Subcutaneous abdominal adipose tissue (tissue), 5 donors: ENCODE results near the gene ROR1.
A peak's percentile ranks its signal among the peaks of the same experiment; 100 is the strongest.

Experiments
- H3K27ac ChIP-seq: one replicate; pipeline ENCODE4 v1.7.0; 2013; ENCODE audit warnings: low read depth, mild to moderate bottlenecking, inconsistent platforms, low read length, moderate library complexity
- H3K27me3 ChIP-seq, 5 donors: one replicate each; pipeline ENCODE4 v1.7.0; 2013; ENCODE audit warnings: low read length in 5 of 5, inconsistent platforms in 1 of 5; ENCODE audit not compliant: control insufficient read depth in 5 of 5, insufficient read depth in 4 of 5
- H3K36me3 ChIP-seq, 5 donors: one replicate each; pipeline ENCODE4 v1.7.0; 2013; ENCODE audit warnings: low read length in 5 of 5; ENCODE audit not compliant: control insufficient read depth in 5 of 5, insufficient read depth in 5 of 5
- H3K4me1 ChIP-seq, 5 donors: one replicate each; pipeline ENCODE4 v1.7.0; 2013; ENCODE audit warnings: low read length in 5 of 5, mild to moderate bottlenecking in 3 of 5, moderate library complexity in 1 of 5; ENCODE audit not compliant: control insufficient read depth in 5 of 5, insufficient read depth in 5 of 5
- H3K4me3 ChIP-seq, 5 donors: one replicate each; pipeline ENCODE4 v1.7.0; 2013; ENCODE audit warnings: low read length in 5 of 5, low read depth in 1 of 5
- H3K9ac ChIP-seq, 5 donors: one replicate each; pipeline ENCODE4 v1.7.0; 2013; ENCODE audit warnings: low read length in 5 of 5, mild to moderate bottlenecking in 4 of 5, moderate library complexity in 3 of 5
- H3K9me3 ChIP-seq, 5 donors: one replicate each; pipeline ENCODE4 v1.7.0; 2013; ENCODE audit warnings: low read length in 5 of 5; ENCODE audit not compliant: control insufficient read depth in 5 of 5
- donor health status: healthy.
- donor health status: healthy.
- donor health status: healthy.
- donor health status: healthy.
- donor health status: healthy.

ROR1 gene

GRCh38 chr1:64061430-64062104 lies 287.8 kb downstream of the ROR1 start:
- H3K27ac ChIP-seq = no peak overlapping the region
- H3K4me3 ChIP-seq = no peak overlapping the region
- no peaks in the 10 kb centered on the region for H3K27me3 ChIP-seq
- no peak overlapping the region for H3K9ac ChIP-seq
- H3K4me1 ChIP-seq = no peaks in the 10 kb centered on the region
- H3K9me3 ChIP-seq = peaks cover 0 to 12% (median 0%) of the 10 kb centered on the region in 5 donors
- H3K36me3 ChIP-seq = no peaks in the 10 kb centered on the region

GRCh38 chr1:64062529-64062928 lies 288.7 kb downstream of the ROR1 start:
- Histone ChIP-seq H3K27ac (no peak overlapping the region), H3K27me3 (no peaks in the 10 kb centered on the region), H3K9me3 (peaks cover 0 to 12% (median 0%) of the 10 kb centered on the region in 5 donors), H3K9ac (no peak overlapping the region), H3K36me3 (no peaks in the 10 kb centered on the region), H3K4me3 (no peak overlapping the region), H3K4me1 (no peaks in the 10 kb centered on the region)

GRCh38 chr1:64062941-64063581 lies 289.2 kb downstream of the ROR1 start:
- no peak overlapping the region for H3K27ac ChIP-seq
- peaks cover 0 to 8% (median 0%) of the 10 kb centered on the region in 5 donors for H3K9me3 ChIP-seq
- H3K36me3 ChIP-seq = no peaks in the 10 kb centered on the region
- H3K9ac ChIP-seq = no peak overlapping the region
- H3K27me3 ChIP-seq = no peaks in the 10 kb centered on the region
- no peaks in the 10 kb centered on the region for H3K4me1 ChIP-seq
- H3K4me3 ChIP-seq = no peak overlapping the region

- Histone ChIP-seq H3K4me1 (peaks cover 0 to 1% (median 0%) of the 10 kb centered on the region in 5 donors), H3K27me3 (no peaks in the 10 kb centered on the region), H3K9me3 (no peaks in the 10 kb centered on the region), H3K27ac (no peak overlapping the region), H3K36me3 (no peaks in the 10 kb centered on the region), H3K4me3 (no peak overlapping the region), H3K9ac (no peak overlapping the region)
Observed at GRCh38 chr1:64065571-64065970, 291.8 kb downstream of the ROR1 start.

- Histone ChIP-seq H3K4me1 (peaks cover 7 to 27% (median 25%) of the 10 kb centered on the region in 5 donors), H3K4me3 (no peak overlapping the region), H3K27me3 (no peaks in the 10 kb centered on the region), H3K36me3 (no peaks in the 10 kb centered on the region), H3K9me3 (no peaks in the 10 kb centered on the region), H3K27ac (no peak overlapping the region), H3K9ac (peak overlapping the region in 1 of 5 donors; percentile 30)
Observed at GRCh38 chr1:64072089-64072793, 298.4 kb downstream of the ROR1 start.

GRCh38 chr1:64073705-64074104 lies 299.9 kb downstream of the ROR1 start:
- H3K4me3 ChIP-seq = peak overlapping the region in 1 of 5 donors; percentile 30
- H3K27me3 ChIP-seq = no peaks in the 10 kb centered on the region
- peaks cover 7 to 27% (median 25%) of the 10 kb centered on the region in 5 donors for H3K4me1 ChIP-seq
- H3K36me3 ChIP-seq = no peaks in the 10 kb centered on the region
- H3K9ac ChIP-seq = peak overlapping the region in 1 of 5 donors; percentile 61
- peak overlapping the region; percentile 80 for H3K27ac ChIP-seq
- H3K9me3 ChIP-seq = no peaks in the 10 kb centered on the region

GRCh38 chr1:64074767-64075166 lies 300.9 kb downstream of the ROR1 start:
- H3K27ac ChIP-seq = no peak overlapping the region
- peaks cover 7 to 27% (median 25%) of the 10 kb centered on the region in 5 donors for H3K4me1 ChIP-seq
- H3K9ac ChIP-seq = no peak overlapping the region
- no peaks in the 10 kb centered on the region for H3K36me3 ChIP-seq
- no peaks in the 10 kb centered on the region for H3K9me3 ChIP-seq
- no peak overlapping the region for H3K4me3 ChIP-seq
- H3K27me3 ChIP-seq = no peaks in the 10 kb centered on the region

GRCh38 chr1:64077281-64077940 lies 303.6 kb downstream of the ROR1 start:
- H3K27ac ChIP-seq = no peak overlapping the region

GRCh38 chr1:64080941-64081562 lies 307.2 kb downstream of the ROR1 start:
- Histone ChIP-seq H3K4me1 (no peaks in the 10 kb centered on the region), H3K4me3 (no peak overlapping the region), H3K27ac (no peak overlapping the region), H3K36me3 (no peaks in the 10 kb centered on the region), H3K9ac (no peak overlapping the region), H3K9me3 (no peaks in the 10 kb centered on the region), H3K27me3 (no peaks in the 10 kb centered on the region)

More at GRCh38 chr1:64077281-64077940, 303.6 kb downstream of the ROR1 start:
- no peak overlapping the region for H3K9ac ChIP-seq
- no peaks in the 10 kb centered on the region for H3K27me3 ChIP-seq
- H3K4me1 ChIP-seq = peaks cover 5 to 24% (median 19%) of the 10 kb centered on the region in 5 donors
- H3K36me3 ChIP-seq = no peaks in the 10 kb centered on the region
- no peak overlapping the region for H3K4me3 ChIP-seq
- no peaks in the 10 kb centered on the region for H3K9me3 ChIP-seq
